GM12878 (cell line): Measurements from ENCODE around the gene SORCS2. TPM values are rescaled to one million over a fixed set of nuclear protein-coding genes. Genes with fewer than 3 reads are reported as not detected.

Source experiments
- ATAC-seq: fragments of 200-7000 bp; cut with Tn5 transposase; 3 replicates; pipeline ENCODE4 v1.9.1; 2020; ENCODE audit warnings: mild to moderate bottlenecking, moderate library complexity
- BruUV-seq: library from RNA; stranded (reverse); fragments of 400-500 nt; replicated peaks from 2 replicates; lab custom pipeline; 2021; lab: Mats Ljungman, UMichigan
- CTCF ChIA-PET: fragments of 300-600 bp; sonication (Branson Sonifier 250); formaldehyde crosslinking; extraction: SDS; loops from one replicate; lab custom pipeline; 2021; ENCODE audit warnings: inconsistent platforms; lab: Yijun Ruan, JAX
- POLR2A ChIA-PET: fragments of 350-600 bp; formaldehyde crosslinking; extraction: SDS; loops from one replicate; lab custom pipeline; 2021; ENCODE audit warnings: inconsistent platforms; lab: Charles Lee
- RAD21 ChIA-PET: fragments of 300-600 bp; sonication (Branson Sonifier 250); formaldehyde crosslinking; loops from one replicate; lab custom pipeline; 2023; ENCODE audit warnings: antibody characterized with exemption; ENCODE audit not compliant: unreplicated experiment; lab: Charles Lee
- SMC1A ChIA-PET: fragments of 300-600 bp; sonication (Branson Sonifier 250); formaldehyde crosslinking; loops from one replicate; lab custom pipeline; 2023; ENCODE audit not compliant: unreplicated experiment, uncharacterized antibody; lab: Charles Lee
- DNase-seq: peaks from one replicate; pipeline ENCODE4 v3.0.0-alpha.2; 2011; ENCODE audit warnings: low read depth, low spot score
- FAIRE-seq: peaks from 3 replicates; lab custom pipeline; 2011; peaks lifted over from hg19 to GRCh38; lab: Jason Lieb, UNC
- H2AFZ ChIP-seq: 2 replicates; pipeline ENCODE4 v1.6.0; 2011; ENCODE audit warnings: low read depth, low read length, control low read depth; ENCODE audit not compliant: control insufficient read depth
- H3K27ac ChIP-seq: 2 replicates; pipeline ENCODE4 v1.5.1; 2011; ENCODE audit warnings: control low read depth; ENCODE audit not compliant: control insufficient read depth, insufficient read depth
- H3K27me3 ChIP-seq, 2 experiments: replicated peaks in 1 of 2; 2 replicates each; pipeline versions ENCODE4 v1.6.0 to v1.6.1; 2011; ENCODE audit warnings: low read length in 1 of 2; ENCODE audit not compliant: control insufficient read depth in 2 of 2, insufficient read depth in 2 of 2
- H3K36me3 ChIP-seq, 2 experiments: 2 replicates each; pipeline ENCODE4 v1.5.1; 2011; ENCODE audit warnings: low read length in 1 of 2; ENCODE audit not compliant: control insufficient read depth in 2 of 2, insufficient read depth in 2 of 2
- H3K4me1 ChIP-seq: 2 replicates; pipeline ENCODE4 v1.6.1; 2011; ENCODE audit warnings: mild to moderate bottlenecking, low read length, moderate library complexity, mixed read lengths; ENCODE audit not compliant: control insufficient read depth, insufficient read depth
- H3K4me2 ChIP-seq: 2 replicates; pipeline ENCODE4 v1.6.0; 2011; ENCODE audit warnings: control low read depth; ENCODE audit not compliant: control insufficient read depth, insufficient read depth
- H3K4me3 ChIP-seq: fragments of 200-600 bp; sonication (generic); 2 replicates; pipeline ENCODE4 v1.5.1; 2016
- H3K79me2 ChIP-seq: 2 replicates; pipeline ENCODE4 v1.6.0; 2011; ENCODE audit warnings: low read length; ENCODE audit not compliant: control insufficient read depth, insufficient read depth
- H3K9ac ChIP-seq: 2 replicates; pipeline ENCODE4 v1.8.0; 2011; ENCODE audit warnings: low read length, control low read depth, mixed read lengths; ENCODE audit not compliant: control insufficient read depth, insufficient read depth
- H3K9me3 ChIP-seq: replicated peaks from 3 replicates; pipeline ENCODE4 v1.5.1; 2011; ENCODE audit warnings: mild to moderate bottlenecking, low read length; ENCODE audit not compliant: control insufficient read depth, insufficient read depth
- H4K20me1 ChIP-seq: 2 replicates; pipeline ENCODE4 v1.6.0; 2011; ENCODE audit not compliant: control insufficient read depth, insufficient read depth
- ATF3 ChIP-seq: IDR thresholded peaks from 2 replicates; pipeline ENCODE4 v1.6.1; 2011; ENCODE audit warnings: low read depth, mild to moderate bottlenecking, low read length, moderate library complexity, borderline replicate concordance; ENCODE audit errors: extremely low read depth
- EGR1 ChIP-seq, 2 experiments: IDR thresholded peaks; 1 replicate in 1 of 2; 2 replicates in 1 of 2; pipeline ENCODE4 v1.6.1; 2011 to 2012; ENCODE audit warnings: low read depth in 2 of 2, low read length in 2 of 2, borderline replicate concordance in 1 of 2, mild to moderate bottlenecking in 1 of 2, moderate library complexity in 1 of 2
- GABPA ChIP-seq: IDR thresholded peaks from 2 replicates; pipeline ENCODE4 v1.6.1; 2014; ENCODE audit warnings: antibody characterized with exemption, low read depth, mild to moderate bottlenecking, inconsistent platforms
- MEF2B ChIP-seq: fragments of 450-650 bp; IDR thresholded peaks from 2 replicates; pipeline ENCODE4 v1.6.1; 2018; ENCODE audit warnings: mild to moderate bottlenecking, moderate library complexity; ENCODE audit not compliant: partially characterized antibody, poor library complexity, severe bottlenecking
- MXI1 ChIP-seq: fragments of 150-350 bp; IDR thresholded peaks from 2 replicates; pipeline ENCODE4 v1.6.1; 2011; ENCODE audit warnings: low read depth, mild to moderate bottlenecking, inconsistent platforms, low read length, improper control_type of control experiment
- NFIC ChIP-seq: IDR thresholded peaks from 2 replicates; pipeline ENCODE4 v1.6.1; 2012; ENCODE audit warnings: low read depth, mild to moderate bottlenecking, inconsistent platforms, low read length, moderate library complexity
- NR2C1 ChIP-seq: fragments of 450-650 bp; IDR thresholded peaks from 2 replicates; pipeline ENCODE4 v1.6.1; 2017; ENCODE audit warnings: antibody characterized with exemption, mild to moderate bottlenecking, moderate library complexity
- RELB ChIP-seq: fragments of 450-650 bp; IDR thresholded peaks from 2 replicates; pipeline ENCODE4 v1.6.1; 2017; ENCODE audit warnings: low read depth, mild to moderate bottlenecking, moderate library complexity
- SUPT20H ChIP-seq: IDR thresholded peaks from 2 replicates; pipeline ENCODE4 v1.6.1; 2011; ENCODE audit warnings: low read depth, mild to moderate bottlenecking, low read length, moderate library complexity, borderline replicate concordance; ENCODE audit not compliant: control insufficient read depth
- TCF12 ChIP-seq: IDR thresholded peaks from 2 replicates; pipeline ENCODE4 v1.6.1; 2011; ENCODE audit warnings: low read depth, mild to moderate bottlenecking, low read length
- YY1 ChIP-seq: IDR thresholded peaks from 2 replicates; pipeline ENCODE4 v1.6.1; 2011; ENCODE audit warnings: low read depth, mild to moderate bottlenecking, low read length
- ZBTB33 ChIP-seq: fragments of 450-650 bp; IDR thresholded peaks from 2 replicates; pipeline ENCODE4 v1.6.1; 2017; ENCODE audit warnings: mild to moderate bottlenecking
- ZNF687 ChIP-seq: fragments of 450-650 bp; IDR thresholded peaks from 2 replicates; pipeline ENCODE4 v1.6.1; 2017; ENCODE audit warnings: mild to moderate bottlenecking, moderate library complexity
- WGBS: methylation state at CpG from one replicate; pipeline ENCODE4 v1.1.6; 2016; ENCODE audit warnings: low lambda C conversion rate; ENCODE audit not compliant: insufficient replicate concordance, insufficient coverage; ENCODE audit errors: missing lambda C conversion rate; 5-methylcytosine and 5-hydroxymethylcytosine counted together
- in situ Hi-C: fragments of 300-500 bp; cut with MboI; formaldehyde crosslinking; loops from 9 replicates; pipeline ENCODE4 v1.14.3; 2018; ENCODE audit warnings: mixed read lengths
- intact Hi-C: fragments of 100-400 bp; cut with micrococcal nuclease; formaldehyde crosslinking; loops from one replicate; pipeline ENCODE4 v1.14.2; 2022; ENCODE audit not compliant: unreplicated experiment
- polyA plus RNA-seq, 11 experiments: library from polyadenylated mRNA; depleted of rRNA in 4 of 11; unstranded in 6 of 11; stranded (reverse) in 5 of 11; fragments of >200 nt; fragmentation: Nextera tagmentation in 4 of 11; fragmentation: Illumina TruSeq in 1 of 11; extraction: Ambion mirVana in 4 of 11; extraction: Trizol in 1 of 11; gene quantifications; 1 replicate in 1 of 11; 2 replicates in 10 of 11; pipeline versions ENCODE4 v1.2.1 to v1.2.3, GENCODE V29; 2011 to 2016; ENCODE audit warnings: inconsistent platforms in 2 of 11, missing spikeins in 2 of 11, low read depth in 1 of 11
- total RNA-seq, 4 experiments: library from RNA; depleted of rRNA in 3 of 4; stranded (reverse); fragments of >200 nt in 3 of 4; fragmentation: Illumina TruSeq in 1 of 4; extraction: Trizol in 1 of 4; gene quantifications; 2 replicates each; pipeline versions ENCODE4 v1.2.1 to v1.2.3, GENCODE V29; 2013 to 2021

The SORCS2 gene
- total and polyA plus RNA-seq, 10 of the 15 experiments (the other 5 are each of a cell fraction or from before 2014, with no cell fraction given), result 0.01 to 0.15 (median 0.05) TPM; not detected in 5

- no peak overlapping the region for H3K9ac ChIP-seq
- 53% methylated on average over 7 of the region's 7 CpGs for WGBS
- no peak overlapping the region for H2AFZ ChIP-seq
- FAIRE-seq, result no peak
- BruUV-seq, result no TSS peak
- no peaks in the 10 kb centered on the region; a peak in 1 of 4 replicates for H3K27me3 ChIP-seq
- H3K79me2 ChIP-seq, result no peaks in the 10 kb centered on the region
- H3K4me3 ChIP-seq, result no peak overlapping the region
- no peaks in the 10 kb centered on the region for H4K20me1 ChIP-seq
- no peaks in the 10 kb centered on the region for H3K9me3 ChIP-seq
- ChIA-PET CTCF (no interaction called here), SMC1A (no interaction called here), POLR2A (no interaction called here), RAD21 (no interaction called here)
- H3K27ac ChIP-seq, result no peak overlapping the region
- intact Hi-C loops, result no loop called here
- H3K36me3 ChIP-seq, result no peaks in the 10 kb centered on the region
- no peak for ATAC-seq
- in situ Hi-C loops, result no loop called here
- no peak for DNase-seq
- no peak overlapping the region for H3K4me2 ChIP-seq
- H3K4me1 ChIP-seq, result no peaks in the 10 kb centered on the region
- no peak for TF ChIP-seq YY1
- TF ChIP-seq NR2C1, result no peak
- TF ChIP-seq NFIC, result no peak
- no peak for TF ChIP-seq SUPT20H
- no peak for TF ChIP-seq TCF12
- no peak for TF ChIP-seq GABPA
- no peak for TF ChIP-seq ATF3
- no peak for TF ChIP-seq RELB
- no peak for TF ChIP-seq EGR1 (IDR thresholded peaks at IDR 0.05; ENCODE audit: borderline replicate concordance in 1 of 2, low read depth in 2 of 2, low read length in 2 of 2)
- no peak for TF ChIP-seq MEF2B
- TF ChIP-seq ZBTB33, result no peak
- no peak for TF ChIP-seq ZNF687
- TF ChIP-seq MXI1, result no peak
Observed at GRCh38 chr4:7467471-7467870, 275.1 kb downstream of the SORCS2 start.
